ENCODE data around the gene TMEM145. TPM values are rescaled to one million over a fixed set of nuclear protein-coding genes. Genes with fewer than 3 reads are reported as not detected.

The TMEM145 gene
- total and polyA plus RNA-seq, 10 of the 15 experiments (the other 5 are each of a cell fraction or from before 2014, with no cell fraction given), result 0.04 to 0.97 (median 0.16) TPM; not detected in 4

DNA sequence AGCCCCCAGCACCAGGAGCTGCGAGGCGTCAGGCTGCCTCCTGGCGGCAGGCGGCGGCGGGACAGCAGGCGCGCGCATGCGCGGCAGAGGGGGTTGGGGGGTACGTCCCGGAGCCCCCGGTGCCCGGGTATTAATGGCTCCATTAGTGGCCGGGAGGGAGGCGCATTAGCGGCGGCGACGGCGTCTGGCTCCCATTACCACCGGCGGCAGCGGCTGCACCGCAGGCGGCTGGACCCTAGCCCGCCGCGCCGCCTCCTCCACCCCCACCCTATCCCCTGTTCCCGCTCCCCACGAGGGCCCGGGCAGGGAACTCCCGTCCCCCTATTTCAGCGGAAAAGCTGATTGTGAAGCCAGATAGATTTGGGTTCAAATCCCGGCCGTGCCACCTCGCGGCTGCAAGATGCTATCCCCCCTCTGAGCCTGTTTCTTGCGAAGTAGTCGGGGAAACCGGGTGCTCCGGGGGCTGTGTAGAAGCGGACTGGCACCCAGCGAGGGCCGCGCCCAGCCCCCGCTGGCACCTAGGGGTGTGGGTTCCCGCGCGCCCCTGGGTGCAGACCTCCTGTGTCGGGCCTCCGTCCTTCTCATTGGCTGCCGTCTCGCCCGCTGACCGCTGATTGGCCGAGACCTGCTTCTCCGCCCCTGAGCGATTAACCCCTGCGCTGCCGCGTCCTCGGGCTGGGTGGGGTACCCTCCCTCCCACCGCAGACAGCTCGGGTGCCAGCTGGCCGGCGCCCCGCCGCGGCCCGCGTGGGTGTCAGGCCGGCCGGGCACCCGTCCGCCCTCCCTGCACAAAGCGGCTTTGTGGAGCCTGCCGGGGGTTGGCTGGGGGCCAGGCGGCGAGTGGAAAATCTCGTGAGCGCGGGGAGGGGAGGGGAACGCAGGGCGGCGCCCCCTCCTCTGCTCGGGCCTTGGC lies 33.0 kb upstream of the TMEM145 start (continued):
- TF ChIP-seq, protein P1, sequence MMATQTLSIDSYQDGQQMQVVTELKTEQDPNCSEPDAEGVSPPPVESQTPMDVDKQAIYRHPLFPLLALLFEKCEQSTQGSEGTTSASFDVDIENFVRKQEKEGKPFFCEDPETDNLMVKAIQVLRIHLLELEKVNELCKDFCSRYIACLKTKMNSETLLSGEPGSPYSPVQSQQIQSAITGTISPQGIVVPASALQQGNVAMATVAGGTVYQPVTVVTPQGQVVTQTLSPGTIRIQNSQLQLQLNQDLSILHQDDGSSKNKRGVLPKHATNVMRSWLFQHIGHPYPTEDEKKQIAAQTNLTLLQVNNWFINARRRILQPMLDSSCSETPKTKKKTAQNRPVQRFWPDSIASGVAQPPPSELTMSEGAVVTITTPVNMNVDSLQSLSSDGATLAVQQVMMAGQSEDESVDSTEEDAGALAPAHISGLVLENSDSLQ (IDR thresholded peaks at IDR 0.05), result no peak; the same call in 1 of the 2 replicates
- TF ChIP-seq RB1 (IDR thresholded peaks at IDR 0.05; ENCODE audit: borderline replicate concordance) (peak; percentile 84; the same call in 1 of the 2 replicates), JUND (IDR thresholded peaks at IDR 0.05; ENCODE audit: low read depth, low read length) (no peak), RUNX3 (IDR thresholded peaks at IDR 0.05; ENCODE audit: low read length) (peak; percentile 67), CHD2 (IDR thresholded peaks at IDR 0.05; ENCODE audit: borderline replicate concordance, low read depth, low read length) (peak; percentile 83), BMI1 (IDR thresholded peaks at IDR 0.05; ENCODE audit: borderline replicate concordance) (no peak), MYB (IDR thresholded peaks at IDR 0.05; ENCODE audit: borderline replicate concordance, low read depth, low read length) (no peak), LARP7 (IDR thresholded peaks at IDR 0.05) (peak; percentile 80), CHD4 (IDR thresholded peaks at IDR 0.05) (no peak), MYC (IDR thresholded peaks at IDR 0.05; ENCODE audit: insufficient read depth, insufficient read length, insufficient replicate concordance, low read length, severe bottlenecking) (peak; percentile 51), FOXK2 (IDR thresholded peaks at IDR 0.05) (no peak), EP300 (IDR thresholded peaks at IDR 0.05; ENCODE audit: borderline replicate concordance in 1 of 2, control insufficient read depth in 1 of 2, low read depth in 2 of 2, low read length in 2 of 2) (0 out of 4 replicates have a peak, but pooled peaks of 1 of the 2 experiments have one; percentile 17), BHLHE40 (IDR thresholded peaks at IDR 0.05; ENCODE audit: borderline replicate concordance in 1 of 2, low read depth in 2 of 2, low read length in 1 of 2) (peak in 1 of 2 experiments; percentile 87; a peak in 2 of 4 replicates)
- TF ChIP-seq, protein P2, sequence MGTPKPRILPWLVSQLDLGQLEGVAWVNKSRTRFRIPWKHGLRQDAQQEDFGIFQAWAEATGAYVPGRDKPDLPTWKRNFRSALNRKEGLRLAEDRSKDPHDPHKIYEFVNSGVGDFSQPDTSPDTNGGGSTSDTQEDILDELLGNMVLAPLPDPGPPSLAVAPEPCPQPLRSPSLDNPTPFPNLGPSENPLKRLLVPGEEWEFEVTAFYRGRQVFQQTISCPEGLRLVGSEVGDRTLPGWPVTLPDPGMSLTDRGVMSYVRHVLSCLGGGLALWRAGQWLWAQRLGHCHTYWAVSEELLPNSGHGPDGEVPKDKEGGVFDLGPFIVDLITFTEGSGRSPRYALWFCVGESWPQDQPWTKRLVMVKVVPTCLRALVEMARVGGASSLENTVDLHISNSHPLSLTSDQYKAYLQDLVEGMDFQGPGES (IDR thresholded peaks at IDR 0.05), result peak; percentile 51; the same call in 1 of the 2 replicates
- TF ChIP-seq, protein P3, sequence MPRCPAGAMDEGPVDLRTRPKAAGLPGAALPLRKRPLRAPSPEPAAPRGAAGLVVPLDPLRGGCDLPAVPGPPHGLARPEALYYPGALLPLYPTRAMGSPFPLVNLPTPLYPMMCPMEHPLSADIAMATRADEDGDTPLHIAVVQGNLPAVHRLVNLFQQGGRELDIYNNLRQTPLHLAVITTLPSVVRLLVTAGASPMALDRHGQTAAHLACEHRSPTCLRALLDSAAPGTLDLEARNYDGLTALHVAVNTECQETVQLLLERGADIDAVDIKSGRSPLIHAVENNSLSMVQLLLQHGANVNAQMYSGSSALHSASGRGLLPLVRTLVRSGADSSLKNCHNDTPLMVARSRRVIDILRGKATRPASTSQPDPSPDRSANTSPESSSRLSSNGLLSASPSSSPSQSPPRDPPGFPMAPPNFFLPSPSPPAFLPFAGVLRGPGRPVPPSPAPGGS (IDR thresholded peaks at IDR 0.05; ENCODE audit: borderline replicate concordance, insufficient read depth, low read depth, low read length, poor library complexity, severe bottlenecking), result peak; percentile 39
- TF ChIP-seq, protein P4, sequence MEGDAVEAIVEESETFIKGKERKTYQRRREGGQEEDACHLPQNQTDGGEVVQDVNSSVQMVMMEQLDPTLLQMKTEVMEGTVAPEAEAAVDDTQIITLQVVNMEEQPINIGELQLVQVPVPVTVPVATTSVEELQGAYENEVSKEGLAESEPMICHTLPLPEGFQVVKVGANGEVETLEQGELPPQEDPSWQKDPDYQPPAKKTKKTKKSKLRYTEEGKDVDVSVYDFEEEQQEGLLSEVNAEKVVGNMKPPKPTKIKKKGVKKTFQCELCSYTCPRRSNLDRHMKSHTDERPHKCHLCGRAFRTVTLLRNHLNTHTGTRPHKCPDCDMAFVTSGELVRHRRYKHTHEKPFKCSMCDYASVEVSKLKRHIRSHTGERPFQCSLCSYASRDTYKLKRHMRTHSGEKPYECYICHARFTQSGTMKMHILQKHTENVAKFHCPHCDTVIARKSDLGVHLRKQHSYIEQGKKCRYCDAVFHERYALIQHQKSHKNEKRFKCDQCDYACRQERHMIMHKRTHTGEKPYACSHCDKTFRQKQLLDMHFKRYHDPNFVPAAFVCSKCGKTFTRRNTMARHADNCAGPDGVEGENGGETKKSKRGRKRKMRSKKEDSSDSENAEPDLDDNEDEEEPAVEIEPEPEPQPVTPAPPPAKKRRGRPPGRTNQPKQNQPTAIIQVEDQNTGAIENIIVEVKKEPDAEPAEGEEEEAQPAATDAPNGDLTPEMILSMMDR (IDR thresholded peaks at IDR 0.05 in 2 of 3, conservative IDR thresholded peaks at IDR 0.05 in 1 of 3; ENCODE audit: control insufficient read depth in 2 of 3, extremely low read depth in 1 of 3, insufficient read depth in 1 of 3, low read depth in 3 of 3, low read length in 3 of 3), result peak; percentile 91 to 94 (median 91)

All from GM12878 (cell line).